HFF-Myc (cell line): ENCODE measurements around the gene FETUB.

Experiments used
- DNase-seq: peaks from one replicate; pipeline ENCODE4 v3.0.0-alpha.2; 2011; ENCODE audit warnings: low read depth; ENCODE audit errors: extremely low read depth
- H3K4me3 ChIP-seq: replicated peaks from 2 replicates; pipeline ENCODE4 v1.5.1; 2011; ENCODE audit warnings: low read depth, mild to moderate bottlenecking, control low read depth, low read length
- TF ChIP-seq, protein P1 (sequence below): IDR thresholded peaks from 2 replicates; pipeline ENCODE4 v1.5.1; 2012; ENCODE audit warnings: mild to moderate bottlenecking, low read depth, low read length, control low read depth; ENCODE audit errors: missing control alignments

Gene FETUB

DNA sequence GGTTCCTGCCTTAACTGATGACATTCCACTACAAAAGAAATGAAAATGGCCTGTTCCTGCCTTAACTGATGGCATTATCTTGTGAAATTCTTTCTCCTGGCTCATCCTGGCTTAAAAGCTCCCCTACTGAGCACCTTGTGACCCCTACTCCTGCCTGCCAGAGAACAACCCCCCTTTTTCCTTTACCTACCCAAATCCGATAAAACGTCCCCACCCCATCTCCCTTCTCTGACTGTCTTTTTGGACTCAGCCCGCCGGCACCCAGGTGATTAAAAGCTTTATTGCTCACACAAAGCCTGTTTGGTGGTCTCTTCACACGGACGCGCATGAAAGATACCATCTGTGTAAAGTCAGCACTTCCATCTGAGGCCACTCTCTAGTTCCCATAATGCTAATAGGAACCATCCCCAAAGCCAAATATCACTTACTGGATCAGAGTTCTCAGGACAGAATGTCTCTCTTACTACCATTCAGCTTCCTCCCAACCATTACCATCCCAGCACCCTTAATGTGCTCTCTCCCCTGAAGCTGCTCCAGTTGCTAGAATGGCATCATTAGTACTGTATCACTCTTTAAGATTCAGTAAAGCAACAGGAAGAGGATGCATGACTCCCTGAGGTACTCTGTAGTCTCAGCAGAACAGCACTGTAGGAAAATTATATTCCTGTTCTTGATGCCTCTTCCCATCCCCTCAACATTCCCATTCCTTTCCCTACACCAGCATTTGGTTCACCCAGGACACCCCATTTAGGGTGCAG lies 23.3 kb downstream of the FETUB start:
- no peak overlapping the region for H3K4me3 ChIP-seq
- TF ChIP-seq, protein P1, sequence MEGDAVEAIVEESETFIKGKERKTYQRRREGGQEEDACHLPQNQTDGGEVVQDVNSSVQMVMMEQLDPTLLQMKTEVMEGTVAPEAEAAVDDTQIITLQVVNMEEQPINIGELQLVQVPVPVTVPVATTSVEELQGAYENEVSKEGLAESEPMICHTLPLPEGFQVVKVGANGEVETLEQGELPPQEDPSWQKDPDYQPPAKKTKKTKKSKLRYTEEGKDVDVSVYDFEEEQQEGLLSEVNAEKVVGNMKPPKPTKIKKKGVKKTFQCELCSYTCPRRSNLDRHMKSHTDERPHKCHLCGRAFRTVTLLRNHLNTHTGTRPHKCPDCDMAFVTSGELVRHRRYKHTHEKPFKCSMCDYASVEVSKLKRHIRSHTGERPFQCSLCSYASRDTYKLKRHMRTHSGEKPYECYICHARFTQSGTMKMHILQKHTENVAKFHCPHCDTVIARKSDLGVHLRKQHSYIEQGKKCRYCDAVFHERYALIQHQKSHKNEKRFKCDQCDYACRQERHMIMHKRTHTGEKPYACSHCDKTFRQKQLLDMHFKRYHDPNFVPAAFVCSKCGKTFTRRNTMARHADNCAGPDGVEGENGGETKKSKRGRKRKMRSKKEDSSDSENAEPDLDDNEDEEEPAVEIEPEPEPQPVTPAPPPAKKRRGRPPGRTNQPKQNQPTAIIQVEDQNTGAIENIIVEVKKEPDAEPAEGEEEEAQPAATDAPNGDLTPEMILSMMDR: no peak
- no peak for DNase-seq

DNA sequence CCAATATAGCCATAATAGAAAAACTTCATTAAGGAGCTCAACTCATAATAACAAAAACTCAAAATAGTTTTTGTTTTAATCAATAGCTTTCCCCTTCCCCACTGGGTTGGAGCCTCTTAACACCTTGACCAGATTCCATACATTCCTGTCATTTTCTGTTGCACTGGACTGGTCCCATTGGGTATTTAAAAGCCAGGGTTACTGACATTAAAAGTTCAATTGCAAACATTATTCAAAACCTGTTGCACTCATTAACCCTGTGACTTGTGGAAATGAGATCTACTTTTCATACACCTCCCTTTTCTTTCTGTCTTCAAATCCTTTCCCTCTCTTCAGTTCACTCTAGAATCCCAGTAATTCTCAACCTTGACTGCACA lies 23.9 kb downstream of the FETUB start:
- no peak for DNase-seq
- TF ChIP-seq, protein P1: no peak
- H3K4me3 ChIP-seq: no peak overlapping the region

DNA sequence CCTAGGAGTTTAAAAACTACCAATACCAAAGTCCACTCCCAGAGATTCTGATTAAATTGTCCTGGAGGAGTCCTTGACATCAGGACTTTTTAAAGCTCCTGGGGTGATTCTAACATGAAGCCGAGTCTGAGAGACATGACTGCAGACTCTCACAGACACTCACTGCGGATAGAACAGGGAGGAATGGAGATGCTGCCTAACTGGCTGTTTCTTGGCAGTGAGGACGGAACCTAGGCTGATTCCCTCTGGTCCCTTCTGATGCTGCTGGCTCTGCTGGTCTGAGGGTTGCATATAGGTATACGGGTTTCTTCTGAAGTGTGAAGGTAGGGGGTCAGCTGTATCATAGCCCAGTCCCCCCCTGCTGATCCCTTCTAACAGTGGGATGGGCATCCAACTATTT lies 24.3 kb downstream of the FETUB start:
- no peak for DNase-seq
- no peak overlapping the region for H3K4me3 ChIP-seq
- TF ChIP-seq, protein P1: no peak

DNA sequence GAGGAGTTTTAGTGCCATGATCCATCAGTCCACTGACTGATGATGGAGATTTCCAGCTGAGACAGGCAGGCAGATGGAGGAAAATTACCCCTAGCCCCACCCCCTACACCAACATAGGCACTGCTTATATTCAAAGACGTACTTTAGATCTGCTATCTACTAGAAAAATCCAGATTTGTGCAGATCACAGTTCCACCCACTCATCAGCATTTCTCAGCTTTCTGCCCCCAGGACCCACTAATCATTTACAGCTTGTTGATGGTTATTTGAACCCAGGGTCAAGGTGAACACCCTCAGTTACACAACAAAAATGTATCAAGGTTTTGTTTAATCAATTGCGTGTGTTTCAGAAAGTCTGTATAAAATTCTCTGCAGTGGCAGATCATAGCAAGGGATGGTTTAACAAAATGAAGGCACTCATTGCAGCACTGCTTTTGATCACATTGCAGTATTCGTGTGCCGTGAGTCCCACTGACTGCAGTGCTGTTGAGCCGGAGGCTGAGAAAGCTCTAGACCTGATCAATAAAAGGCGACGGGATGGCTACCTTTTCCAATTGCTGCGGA lies 25.5 kb downstream of the FETUB start, which contains the start of gene HRG:
Gene HRG, plus strand, starts transcription at position 390 of the 564 bp plus-strand sequence. Its CDS starts 18 bp downstream, at position 408.
- H3K4me3 ChIP-seq: no peak within 1 kb of the TSS
- DNase-seq: no peak
- TF ChIP-seq, protein P1: no peak

- no peak overlapping the region for H3K4me3 ChIP-seq
- TF ChIP-seq, protein P1: no peak
- DNase-seq: no peak
Observed at GRCh38 chr3:186668426-186668825, 28.2 kb downstream of the FETUB start.

GRCh38 chr3:186669378-186670084 lies 29.3 kb downstream of the FETUB start:
- no peak overlapping the region for H3K4me3 ChIP-seq
- no peak for DNase-seq
- TF ChIP-seq, protein P1: no peak
